HG03442 (cell line): ENCODE data around the gene SLC27A3.

Source experiments
- ATAC-seq: cut with Tn5 transposase; IDR thresholded peaks from one replicate; pipeline ENCODE4 v1.9.1; 2021; ENCODE audit warnings: mild to moderate bottlenecking, moderate library complexity; ENCODE audit not compliant: unreplicated experiment

SLC27A3 gene

DNA sequence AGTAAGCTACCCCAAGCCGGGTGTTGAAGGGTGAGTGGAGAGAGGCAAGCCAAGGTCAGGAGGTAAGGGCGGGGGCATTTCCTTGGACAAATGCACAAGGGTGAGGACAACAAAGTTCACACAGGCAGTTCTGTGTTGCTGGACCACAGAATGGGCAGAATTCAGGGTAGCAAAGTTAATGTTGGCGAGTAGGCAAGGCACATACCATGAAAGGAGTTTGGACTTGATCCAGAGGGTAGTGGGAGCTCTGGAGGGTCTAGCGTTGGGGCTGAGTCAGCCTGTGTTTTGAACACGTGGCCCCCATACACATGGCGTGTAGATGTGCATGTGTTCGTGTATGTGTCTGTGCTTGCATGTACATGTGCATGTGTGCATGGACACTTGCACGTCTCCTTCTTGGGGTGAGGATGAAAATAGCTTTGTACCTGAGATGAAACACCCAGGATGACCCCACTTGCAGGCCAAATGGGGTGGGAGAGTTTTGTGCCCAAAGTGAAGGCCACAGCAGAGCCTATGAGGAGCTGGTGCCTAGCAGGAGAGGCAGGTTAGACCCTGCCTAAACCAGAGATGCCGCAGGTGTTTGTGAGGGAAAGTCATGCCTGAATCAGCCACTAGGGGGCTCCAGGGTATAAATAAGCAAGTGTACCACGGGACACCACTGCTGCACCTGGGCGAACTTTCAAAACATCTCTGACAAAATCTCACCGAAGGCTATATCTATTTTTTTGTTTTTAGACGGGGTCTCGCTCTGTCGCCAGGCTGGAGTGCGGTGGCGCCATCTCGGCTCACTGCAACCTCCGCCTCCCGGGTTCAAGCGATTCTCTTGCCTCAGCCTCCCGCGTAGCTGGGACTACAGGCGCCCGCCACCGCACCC lies 21.8 kb downstream of the SLC27A3 start:
- ATAC-seq = peak; percentile 52

DNA sequence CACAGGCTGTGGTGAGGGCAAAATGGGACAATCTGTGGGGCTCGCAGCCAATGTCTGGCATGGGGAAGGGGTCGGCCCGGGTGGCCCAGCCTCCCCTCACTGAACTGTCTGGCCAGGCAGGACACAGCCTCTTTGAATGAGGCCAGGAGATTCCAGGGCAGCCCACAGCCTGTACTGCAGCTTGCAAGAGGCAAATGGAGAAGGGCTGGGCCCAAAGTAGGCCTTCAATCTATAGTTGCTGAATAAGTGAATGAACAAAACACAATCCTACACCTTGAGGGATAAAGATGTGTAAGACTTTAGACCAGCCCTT lies 23.2 kb downstream of the SLC27A3 start:
- no peak for ATAC-seq

- no peak for ATAC-seq
Measured at GRCh38 chr1:153799016-153799415, 23.8 kb downstream of the SLC27A3 start.

DNA sequence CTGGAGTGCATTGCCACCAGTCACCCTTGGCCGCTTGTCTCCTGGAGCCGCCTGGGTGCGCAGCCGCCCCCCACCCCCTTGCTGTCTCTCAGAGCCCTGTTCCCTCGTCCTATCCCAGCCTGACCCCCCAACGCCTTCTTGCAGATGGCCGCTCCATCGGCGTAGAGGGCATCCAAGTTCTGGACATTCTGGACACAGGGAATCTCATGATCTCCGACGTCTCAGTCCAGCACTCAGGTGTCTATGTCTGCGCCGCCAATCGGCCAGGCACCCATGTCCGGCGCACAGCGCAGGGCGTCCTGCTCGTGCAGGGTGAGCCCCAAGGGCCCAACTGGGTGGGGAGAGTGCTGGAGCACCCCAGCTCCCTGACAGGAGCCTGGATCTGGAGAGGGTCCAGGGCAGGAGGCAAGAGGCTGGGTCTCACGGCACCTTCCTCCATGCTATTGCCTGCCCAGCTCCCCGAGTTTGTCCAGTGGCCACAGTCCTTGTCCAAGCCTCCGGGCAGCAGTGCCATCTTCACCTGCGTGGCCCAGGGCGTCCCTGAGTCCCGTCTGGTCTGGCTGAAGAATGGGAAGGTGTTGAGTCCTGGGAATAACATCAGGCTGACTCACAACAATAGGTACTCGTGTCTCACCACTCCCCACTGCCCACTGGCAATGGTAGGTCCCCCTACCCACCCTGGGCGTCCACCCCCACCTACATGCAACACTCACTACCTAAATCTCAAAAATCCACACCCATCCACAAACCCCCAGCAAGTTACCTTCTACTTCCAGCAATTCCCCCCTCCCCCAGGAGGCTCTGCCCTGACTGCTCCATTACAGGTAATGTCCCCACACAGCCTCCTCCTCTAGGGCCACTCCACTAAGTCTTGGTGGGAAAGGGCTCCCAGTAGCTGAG lies 24.6 kb downstream of the SLC27A3 start:
- no peak for ATAC-seq

- no peak for ATAC-seq
Measured at GRCh38 chr1:153800516-153800915, 25.3 kb downstream of the SLC27A3 start.

DNA sequence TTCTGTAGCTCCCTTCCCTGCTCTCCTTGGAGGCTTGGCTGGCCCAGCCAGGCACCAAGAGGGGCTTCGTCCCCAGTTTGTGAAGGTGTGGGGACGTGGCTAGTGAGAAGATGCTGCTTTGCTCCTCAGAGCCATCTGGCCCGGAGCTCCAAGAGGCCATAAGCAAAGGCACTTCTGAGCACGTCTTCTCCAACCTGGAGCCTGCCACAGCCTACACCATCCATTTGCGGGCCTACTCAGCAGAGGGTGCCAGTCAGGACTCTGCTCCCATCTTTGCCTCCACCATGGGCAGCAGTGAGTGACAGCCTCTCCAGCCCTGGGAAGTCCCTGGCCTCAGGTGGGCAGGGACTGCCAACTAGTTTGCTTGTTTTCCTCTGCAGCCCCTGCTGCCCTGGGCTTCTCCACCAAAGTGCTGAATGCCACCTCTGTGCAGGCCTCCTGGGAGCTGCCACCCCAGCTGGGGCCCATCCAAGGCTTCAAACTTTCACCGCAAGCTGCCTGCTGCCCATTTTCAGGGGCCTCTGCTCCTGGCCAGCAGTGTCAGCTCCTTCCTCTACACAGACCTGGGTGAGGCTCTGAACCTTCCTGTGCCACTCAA lies 25.9 kb downstream of the SLC27A3 start:
- ATAC-seq = no peak

- no peak for ATAC-seq
Measured at GRCh38 chr1:153801786-153802697, 26.8 kb downstream of the SLC27A3 start.

DNA sequence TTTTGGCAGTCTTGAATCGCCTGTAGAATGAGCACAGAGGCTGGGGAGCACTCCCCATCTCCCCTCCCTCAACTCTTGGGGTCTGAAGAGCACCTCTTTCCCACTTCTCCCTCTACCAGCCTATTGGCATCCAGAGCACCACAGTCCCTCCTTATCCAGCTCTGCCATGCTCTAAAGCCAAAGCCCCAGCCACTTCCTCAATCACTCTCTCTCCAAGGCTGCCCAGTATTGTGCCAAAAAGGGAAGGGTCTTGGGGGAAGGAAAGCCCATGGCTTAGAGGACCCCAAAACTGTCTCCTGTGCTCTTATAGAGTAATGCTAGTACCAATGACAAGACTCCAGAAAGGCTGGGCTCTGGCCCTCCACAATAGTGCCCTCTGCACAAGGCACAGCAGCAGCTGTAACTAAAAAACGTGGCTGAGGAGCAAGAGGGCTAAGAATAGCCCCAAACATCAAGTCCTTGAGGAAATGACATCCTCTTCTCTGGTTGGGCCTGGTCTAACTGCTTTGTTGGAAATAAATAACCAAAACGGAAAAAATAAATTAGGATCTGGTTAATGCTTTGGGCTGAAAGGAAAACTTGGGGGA lies 28.4 kb downstream of the SLC27A3 start:
- no peak for ATAC-seq

DNA sequence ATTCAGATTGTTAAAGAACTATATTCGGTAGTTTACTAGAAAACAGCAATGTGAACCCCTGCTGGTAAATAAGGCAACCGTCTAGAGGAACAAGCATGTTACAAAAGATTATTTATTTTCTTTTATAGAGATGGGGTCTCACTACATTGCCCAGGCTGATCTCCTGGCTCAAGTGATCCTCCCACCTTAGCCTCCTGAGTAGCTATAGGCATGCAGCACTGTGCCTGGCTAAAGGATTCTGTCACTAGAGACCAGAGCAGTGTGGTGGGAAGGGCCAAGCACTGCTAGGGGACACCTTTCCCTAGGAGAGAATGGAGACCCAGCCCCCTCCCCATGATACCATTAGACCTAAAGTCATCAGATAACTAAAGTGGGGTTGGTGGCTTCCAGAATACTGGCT lies 28.9 kb downstream of the SLC27A3 start:
- no peak for ATAC-seq

GRCh38 chr1:153805042-153805745 lies 30.0 kb downstream of the SLC27A3 start:
- ATAC-seq = peak; percentile 93

- no peak for ATAC-seq
Measured at GRCh38 chr1:153805886-153806719, 30.9 kb downstream of the SLC27A3 start.

DNA sequence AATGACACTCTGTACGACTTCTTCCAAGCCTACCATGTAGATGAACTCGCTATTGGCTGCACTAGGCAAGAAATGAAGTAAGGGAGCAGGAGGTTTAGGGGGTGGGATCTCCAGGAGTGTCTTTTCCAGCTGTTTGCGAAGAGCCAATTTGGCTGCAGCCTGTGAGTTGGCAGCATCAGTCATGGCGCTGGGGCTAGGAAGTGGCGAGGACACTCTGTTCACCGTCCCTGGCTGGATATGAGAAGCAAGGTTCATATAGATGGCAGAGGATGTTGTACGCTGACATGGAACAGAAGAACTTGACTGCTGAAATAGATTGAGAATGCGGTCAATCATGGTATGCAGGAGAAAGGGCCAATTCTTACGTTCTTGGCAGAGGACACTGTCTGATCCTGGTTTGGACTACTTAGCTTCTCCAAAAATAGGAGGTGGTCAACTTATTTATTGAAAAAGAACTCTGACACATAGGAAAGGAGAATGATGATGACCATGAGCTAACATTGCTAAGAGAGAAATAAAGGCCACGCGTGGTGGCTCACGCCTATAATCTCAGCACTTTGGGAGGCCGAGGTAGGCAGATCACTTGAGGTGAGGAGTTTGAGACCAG lies 41.2 kb downstream of the SLC27A3 start:
- no peak for ATAC-seq

- no peak for ATAC-seq
Measured at GRCh38 chr1:153818876-153819275, 43.7 kb downstream of the SLC27A3 start.

- no peak for ATAC-seq
Measured at GRCh38 chr1:153827168-153827964, 52.2 kb downstream of the SLC27A3 start.
